ENCODE results near the gene RAX2.

- TF ChIP-seq, protein P1, sequence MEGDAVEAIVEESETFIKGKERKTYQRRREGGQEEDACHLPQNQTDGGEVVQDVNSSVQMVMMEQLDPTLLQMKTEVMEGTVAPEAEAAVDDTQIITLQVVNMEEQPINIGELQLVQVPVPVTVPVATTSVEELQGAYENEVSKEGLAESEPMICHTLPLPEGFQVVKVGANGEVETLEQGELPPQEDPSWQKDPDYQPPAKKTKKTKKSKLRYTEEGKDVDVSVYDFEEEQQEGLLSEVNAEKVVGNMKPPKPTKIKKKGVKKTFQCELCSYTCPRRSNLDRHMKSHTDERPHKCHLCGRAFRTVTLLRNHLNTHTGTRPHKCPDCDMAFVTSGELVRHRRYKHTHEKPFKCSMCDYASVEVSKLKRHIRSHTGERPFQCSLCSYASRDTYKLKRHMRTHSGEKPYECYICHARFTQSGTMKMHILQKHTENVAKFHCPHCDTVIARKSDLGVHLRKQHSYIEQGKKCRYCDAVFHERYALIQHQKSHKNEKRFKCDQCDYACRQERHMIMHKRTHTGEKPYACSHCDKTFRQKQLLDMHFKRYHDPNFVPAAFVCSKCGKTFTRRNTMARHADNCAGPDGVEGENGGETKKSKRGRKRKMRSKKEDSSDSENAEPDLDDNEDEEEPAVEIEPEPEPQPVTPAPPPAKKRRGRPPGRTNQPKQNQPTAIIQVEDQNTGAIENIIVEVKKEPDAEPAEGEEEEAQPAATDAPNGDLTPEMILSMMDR (IDR thresholded peaks at IDR 0.05; ENCODE audit: control extremely low read depth in 1 of 3, insufficient read depth in 1 of 3, low read depth in 1 of 3, low read length in 3 of 3) = no peak
- TF ChIP-seq POLR2A (IDR thresholded peaks at IDR 0.05; ENCODE audit: control extremely low read depth in 1 of 2, low read depth in 2 of 2, low read length in 2 of 2) = no peak
- no peak for TF ChIP-seq EZH2 (IDR thresholded peaks at IDR 0.05; ENCODE audit: low read depth, low read length, severe bottlenecking)
- TF ChIP-seq POLR2AphosphoS5 (IDR thresholded peaks at IDR 0.05; ENCODE audit: low read depth, low read length) = no peak
Measured at GRCh38 chr19:3743486-3743885, 28.5 kb downstream of the RAX2 start.
